CD14-positive monocyte (primary cell): ENCODE measurements around the gene CACNA1D. TPM values are rescaled to one million over a fixed set of nuclear protein-coding genes. Genes with fewer than 3 reads are reported as not detected.

ENCODE experiments used
- DNase-seq, 3 donors: peaks; one replicate each; pipeline ENCODE4 v3.0.0-alpha.2; 2011 to 2022
- H2AFZ ChIP-seq: 2 replicates; pipeline ENCODE4 v1.6.0; 2012; ENCODE audit warnings: mild to moderate bottlenecking, low read depth, low read length, inconsistent platforms; ENCODE audit not compliant: insufficient read depth, poor library complexity, severe bottlenecking
- H3K27ac ChIP-seq, 2 donors: 1 replicate in 1 of 2; 2 replicates in 1 of 2; pipeline ENCODE4 v1.5.1; 2012 to 2013; ENCODE audit warnings: low read length in 2 of 2, control low read depth in 1 of 2, inconsistent platforms in 1 of 2, low read depth in 1 of 2, mild to moderate bottlenecking in 1 of 2
- H3K27me3 ChIP-seq, 2 donors: one replicate each; pipeline versions ENCODE4 v1.6.0 to v1.6.1; 2011 to 2013; ENCODE audit warnings: low read length in 2 of 2; ENCODE audit not compliant: control insufficient read depth in 2 of 2, insufficient read depth in 2 of 2
- H3K36me3 ChIP-seq, 2 donors: replicated peaks in 1 of 2; 1 replicate in 1 of 2; 2 replicates in 1 of 2; pipeline versions ENCODE4 v1.5.1 to v1.6.1; 2012 to 2013; ENCODE audit warnings: low read length in 2 of 2, control low read depth in 1 of 2, inconsistent platforms in 1 of 2, mild to moderate bottlenecking in 1 of 2; ENCODE audit not compliant: insufficient read depth in 2 of 2, control insufficient read depth in 1 of 2
- H3K4me1 ChIP-seq, 2 donors: 1 replicate in 1 of 2; 2 replicates in 1 of 2; pipeline versions ENCODE4 v1.5.1 to v1.6.1; 2012 to 2013; ENCODE audit warnings: low read length in 2 of 2, control low read depth in 1 of 2, inconsistent platforms in 1 of 2, mild to moderate bottlenecking in 1 of 2, moderate library complexity in 1 of 2; ENCODE audit not compliant: insufficient read depth in 2 of 2, control insufficient read depth in 1 of 2
- H3K4me2 ChIP-seq: replicated peaks from 2 replicates; pipeline ENCODE3; 2012; ENCODE audit warnings: low read length, moderate library complexity, mild to moderate bottlenecking; ENCODE audit not compliant: poor library complexity, severe bottlenecking; ENCODE audit errors: extremely low read depth
- H3K4me3 ChIP-seq, 3 experiments: fragments of 200-600 bp in 1 of 3; sonication (generic) in 1 of 3; replicated peaks in 1 of 3; 1 replicate in 2 of 3; 2 replicates in 1 of 3; pipeline ENCODE4 v1.5.1; 2011 to 2013; ENCODE audit warnings: low read length in 3 of 3, mild to moderate bottlenecking in 3 of 3, control low read depth in 2 of 3, low read depth in 2 of 3, inconsistent platforms in 1 of 3, moderate library complexity in 1 of 3
- H3K79me2 ChIP-seq: 2 replicates; pipeline ENCODE4 v1.6.0; 2012; ENCODE audit warnings: mild to moderate bottlenecking, control low read depth, inconsistent platforms, low read length, moderate library complexity; ENCODE audit not compliant: insufficient read depth
- H3K9ac ChIP-seq: 2 replicates; pipeline ENCODE4 v1.6.0; 2017; ENCODE audit warnings: low read length, mild to moderate bottlenecking; ENCODE audit not compliant: insufficient read depth, poor library complexity, severe bottlenecking
- H3K9me3 ChIP-seq, 2 donors: replicated peaks in 1 of 2; 1 replicate in 1 of 2; 2 replicates in 1 of 2; pipeline versions ENCODE4 v1.5.1 to v1.6.1; 2012 to 2013; ENCODE audit warnings: low read length in 2 of 2, control low read depth in 1 of 2; ENCODE audit not compliant: control insufficient read depth in 1 of 2, insufficient read depth in 1 of 2
- H4K20me1 ChIP-seq: 2 replicates; pipeline ENCODE4 v1.6.0; 2012; ENCODE audit warnings: mild to moderate bottlenecking, low read length, control low read depth, moderate library complexity; ENCODE audit not compliant: insufficient read depth
- H3K27ac Mint-ChIP-seq, 7 donors: one replicate each; pipeline ENCODE4 v1.8.0; 2020; ENCODE audit warnings: mild to moderate bottlenecking in 7 of 7, mixed read lengths in 7 of 7, moderate library complexity in 6 of 7, inconsistent platforms in 2 of 7
- H3K27me3 Mint-ChIP-seq, 3 donors: one replicate each; pipeline ENCODE4 v1.8.0; 2021 to 2022; ENCODE audit warnings: low read depth in 3 of 3, mild to moderate bottlenecking in 3 of 3, mixed read lengths in 3 of 3, moderate library complexity in 3 of 3, inconsistent platforms in 1 of 3
- H3K36me3 Mint-ChIP-seq, 2 donors: one replicate each; pipeline ENCODE4 v1.8.0; 2020; ENCODE audit warnings: mixed read lengths in 2 of 2, inconsistent platforms in 1 of 2, mild to moderate bottlenecking in 1 of 2
- H3K4me1 Mint-ChIP-seq: one replicate; pipeline ENCODE4 v1.8.0; 2020; ENCODE audit warnings: mild to moderate bottlenecking, mixed read lengths
- H3K4me3 Mint-ChIP-seq, 2 donors: one replicate each; pipeline ENCODE4 v1.8.0; 2020; ENCODE audit warnings: mild to moderate bottlenecking in 2 of 2, mixed read lengths in 2 of 2, moderate library complexity in 1 of 2
- H3K9me3 Mint-ChIP-seq, 7 donors: one replicate each; pipeline ENCODE4 v1.8.0; 2020 to 2022; ENCODE audit warnings: mixed read lengths in 7 of 7, mild to moderate bottlenecking in 6 of 7, moderate library complexity in 6 of 7, inconsistent platforms in 2 of 7
- WGBS: methylation state at CpG from one replicate; pipeline ENCODE4 v1.1.5; 2013; ENCODE audit warnings: missing lambda C conversion rate; ENCODE audit not compliant: insufficient coverage; 5-methylcytosine and 5-hydroxymethylcytosine counted together
- intact Hi-C, 2 donors: fragments of 100-400 bp; cut with micrococcal nuclease; formaldehyde crosslinking; loops; one replicate each; pipeline versions ENCODE4 v1.15.0 to v1.15.1; 2023
- polyA plus RNA-seq, 3 donors: library from polyadenylated mRNA; depleted of rRNA in 1 of 3; unstranded in 2 of 3; stranded (reverse) in 1 of 3; fragments of 300-500 nt in 2 of 3; fragments of >200 nt in 1 of 3; fragmentation: Illumina TruSeq in 2 of 3; gene quantifications; 1 replicate in 2 of 3; 2 replicates in 1 of 3; pipeline ENCODE4 v1.2.3, GENCODE V29; 2012 to 2021
- TF ChIP-seq, protein P1 (sequence below): fragments of 200-600 bp; IDR thresholded peaks from one replicate; pipeline ENCODE4 v1.8.0; 2022; ENCODE audit warnings: antibody characterized with exemption, mild to moderate bottlenecking

Gene CACNA1D
- polyA plus RNA-seq, 3 donors = 0.29 to 1.2 (median 0.98) TPM

DNA sequence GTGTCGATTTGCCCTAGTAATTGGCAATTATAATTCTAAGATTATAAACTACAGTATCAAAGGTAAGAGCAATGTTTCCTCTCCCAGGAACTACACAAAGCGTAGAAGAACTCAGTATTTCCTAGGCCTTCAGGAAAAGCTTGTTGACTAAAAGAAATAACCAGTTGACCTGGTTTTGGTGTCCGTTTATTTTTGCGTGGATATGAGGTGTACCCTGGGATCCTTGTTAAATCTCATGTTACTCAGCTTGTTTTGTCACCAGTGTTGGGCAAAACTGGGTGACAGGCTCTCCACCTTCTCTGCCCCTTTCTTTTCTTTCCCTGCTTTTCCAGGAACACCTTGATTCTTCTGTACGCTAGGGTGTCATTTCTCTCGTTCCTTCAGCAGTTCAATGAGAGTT is 97.2 kb downstream of the CACNA1D start:
- Mint-ChIP-seq H3K4me3 (no peak overlapping the region), H3K9me3 (peaks cover 0 to 1% (median 0%) of the 10 kb centered on the region in 7 donors), H3K27me3 (peaks cover 0 to 9% (median 7%) of the 10 kb centered on the region in 3 donors), H3K36me3 (no peaks in the 10 kb centered on the region), H3K27ac (no peak overlapping the region), H3K4me1 (no peaks in the 10 kb centered on the region)
- H3K9me3 ChIP-seq = no peaks in the 10 kb centered on the region
- H3K79me2 ChIP-seq = no peaks in the 10 kb centered on the region
- no peak for DNase-seq
- H4K20me1 ChIP-seq = no peaks in the 10 kb centered on the region
- WGBS = 100% methylated on average over 4 of the region's 6 CpGs
- no peaks in the 10 kb centered on the region for H3K27me3 ChIP-seq
- H3K36me3 ChIP-seq = no peaks in the 10 kb centered on the region
- TF ChIP-seq, protein P1, sequence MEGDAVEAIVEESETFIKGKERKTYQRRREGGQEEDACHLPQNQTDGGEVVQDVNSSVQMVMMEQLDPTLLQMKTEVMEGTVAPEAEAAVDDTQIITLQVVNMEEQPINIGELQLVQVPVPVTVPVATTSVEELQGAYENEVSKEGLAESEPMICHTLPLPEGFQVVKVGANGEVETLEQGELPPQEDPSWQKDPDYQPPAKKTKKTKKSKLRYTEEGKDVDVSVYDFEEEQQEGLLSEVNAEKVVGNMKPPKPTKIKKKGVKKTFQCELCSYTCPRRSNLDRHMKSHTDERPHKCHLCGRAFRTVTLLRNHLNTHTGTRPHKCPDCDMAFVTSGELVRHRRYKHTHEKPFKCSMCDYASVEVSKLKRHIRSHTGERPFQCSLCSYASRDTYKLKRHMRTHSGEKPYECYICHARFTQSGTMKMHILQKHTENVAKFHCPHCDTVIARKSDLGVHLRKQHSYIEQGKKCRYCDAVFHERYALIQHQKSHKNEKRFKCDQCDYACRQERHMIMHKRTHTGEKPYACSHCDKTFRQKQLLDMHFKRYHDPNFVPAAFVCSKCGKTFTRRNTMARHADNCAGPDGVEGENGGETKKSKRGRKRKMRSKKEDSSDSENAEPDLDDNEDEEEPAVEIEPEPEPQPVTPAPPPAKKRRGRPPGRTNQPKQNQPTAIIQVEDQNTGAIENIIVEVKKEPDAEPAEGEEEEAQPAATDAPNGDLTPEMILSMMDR = no peak
- H3K27ac ChIP-seq = no peak overlapping the region
- no peak overlapping the region for H2AFZ ChIP-seq
- intact Hi-C loops = no loop called here
- H3K4me2 ChIP-seq = no peak overlapping the region
- no peak overlapping the region for H3K4me3 ChIP-seq
- no peaks in the 10 kb centered on the region for H3K4me1 ChIP-seq
- no peak overlapping the region for H3K9ac ChIP-seq

DNA sequence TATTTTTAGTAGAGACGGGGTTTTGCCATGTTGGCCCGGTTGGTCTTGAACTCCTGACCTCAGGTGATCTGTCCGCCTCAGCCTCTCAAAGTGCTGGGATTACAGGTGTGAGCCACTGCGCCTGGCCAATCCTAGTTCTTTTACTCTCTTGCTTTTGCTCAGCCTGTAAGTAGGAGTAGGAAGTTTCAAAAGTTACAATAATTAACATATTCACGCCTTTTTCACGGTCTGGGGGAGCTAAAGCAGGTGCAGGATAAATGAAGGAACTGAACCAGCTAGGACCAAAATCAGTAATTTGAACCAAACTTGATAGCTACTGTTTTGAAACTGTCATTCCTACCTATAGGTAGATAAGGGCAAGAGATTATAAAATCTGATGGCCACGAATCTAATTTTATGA is 98.5 kb downstream of the CACNA1D start:
- TF ChIP-seq, protein P1 = no peak

More for the DNA sequence above, 98.5 kb downstream of the CACNA1D start:
- H3K79me2 ChIP-seq = no peaks in the 10 kb centered on the region
- H3K9me3 Mint-ChIP-seq = peaks cover 0 to 1% (median 0%) of the 10 kb centered on the region in 7 donors
- H3K27ac ChIP-seq = no peak overlapping the region
- H3K9me3 ChIP-seq = no peaks in the 10 kb centered on the region
- no peaks in the 10 kb centered on the region for H3K36me3 ChIP-seq
- no peak overlapping the region for H3K4me3 Mint-ChIP-seq
- no peaks in the 10 kb centered on the region for H3K4me1 ChIP-seq
- H3K4me1 Mint-ChIP-seq = no peaks in the 10 kb centered on the region
- H3K27me3 Mint-ChIP-seq = peaks cover 0 to 9% (median 7%) of the 10 kb centered on the region in 3 donors
- no peak overlapping the region for H2AFZ ChIP-seq
- H3K36me3 Mint-ChIP-seq = no peaks in the 10 kb centered on the region
- no peak overlapping the region for H3K4me2 ChIP-seq
- no peak for DNase-seq
- intact Hi-C loops = no loop called here
- no peak overlapping the region for H3K4me3 ChIP-seq
- no peaks in the 10 kb centered on the region for H4K20me1 ChIP-seq
- H3K9ac ChIP-seq = no peak overlapping the region
- H3K27me3 ChIP-seq = no peaks in the 10 kb centered on the region
- H3K27ac Mint-ChIP-seq = no peak overlapping the region
- WGBS = no CpG with 5 or more reads among the region's 7 CpGs
